ENCODE results near the gene CFAP100. TPM values are rescaled to one million over a fixed set of nuclear protein-coding genes. Genes with fewer than 3 reads are reported as not detected.

CFAP100 gene
- total and polyA plus RNA-seq, 2 experiments from 2014 or later: not detected

DNA sequence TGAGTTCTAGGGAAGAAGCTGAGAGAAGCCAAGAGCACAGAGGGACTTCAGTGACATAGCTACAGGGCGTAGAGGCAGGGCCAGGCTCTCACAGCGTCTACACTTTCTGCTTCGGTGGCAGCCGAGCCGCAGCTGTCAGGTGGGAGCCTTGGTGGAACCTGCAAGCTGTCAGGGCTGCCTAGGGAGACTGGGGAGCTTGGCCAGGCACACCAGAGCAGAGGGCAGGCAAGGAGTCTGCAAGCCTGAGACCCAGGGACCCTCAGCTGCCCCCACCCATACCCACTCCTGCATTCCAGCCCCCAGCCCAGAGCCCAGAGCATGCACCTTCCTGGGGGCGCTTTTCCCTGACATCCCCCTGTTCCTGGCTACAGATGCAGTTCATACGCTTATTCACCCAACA is 24.1 kb upstream of the CFAP100 start:
- Histone ChIP-seq H3K36me3 (replicated peaks; ENCODE audit: insufficient read depth, low read depth) (no peaks in the 10 kb centered on the region), H3K4me2 (no peak overlapping the region), H3K4me1 (ENCODE audit: insufficient read depth) (peaks cover 3% of the 10 kb centered on the region), H3K9me3 (ENCODE audit: low read depth) (no peaks in the 10 kb centered on the region), H2AFZ (no peak overlapping the region), H3K27me3 (no peaks in the 10 kb centered on the region), H3K79me2 (no peaks in the 10 kb centered on the region), H3K27ac (no peak overlapping the region), H4K20me1 (ENCODE audit: insufficient read depth, poor library complexity, severe bottlenecking) (no peaks in the 10 kb centered on the region), H3K4me3 (no peak overlapping the region), H3K9me2 (replicated peaks; ENCODE audit: insufficient read depth) (no peaks in the 10 kb centered on the region)
- TF ChIP-seq EZH2 (IDR thresholded peaks at IDR 0.05; ENCODE audit: borderline replicate concordance) (no peak), CTCF (IDR thresholded peaks at IDR 0.05; ENCODE audit: poor library complexity) (no peak), EZH2phosphoT487 (IDR thresholded peaks at IDR 0.05; ENCODE audit: low read depth, severe bottlenecking, unreplicated experiment) (no peak)
- 86% methylated on average over 7 of the region's 7 CpGs for WGBS (ENCODE audit: low lambda C conversion rate, missing lambda C conversion rate)
- no peak for DNase-seq (ENCODE audit: low spot score)

- Histone ChIP-seq H3K4me2 (no peak overlapping the region), H3K27ac (no peak overlapping the region)
Observed at GRCh38 chr3:126371096-126371705, 23.5 kb upstream of the CFAP100 start.

DNA sequence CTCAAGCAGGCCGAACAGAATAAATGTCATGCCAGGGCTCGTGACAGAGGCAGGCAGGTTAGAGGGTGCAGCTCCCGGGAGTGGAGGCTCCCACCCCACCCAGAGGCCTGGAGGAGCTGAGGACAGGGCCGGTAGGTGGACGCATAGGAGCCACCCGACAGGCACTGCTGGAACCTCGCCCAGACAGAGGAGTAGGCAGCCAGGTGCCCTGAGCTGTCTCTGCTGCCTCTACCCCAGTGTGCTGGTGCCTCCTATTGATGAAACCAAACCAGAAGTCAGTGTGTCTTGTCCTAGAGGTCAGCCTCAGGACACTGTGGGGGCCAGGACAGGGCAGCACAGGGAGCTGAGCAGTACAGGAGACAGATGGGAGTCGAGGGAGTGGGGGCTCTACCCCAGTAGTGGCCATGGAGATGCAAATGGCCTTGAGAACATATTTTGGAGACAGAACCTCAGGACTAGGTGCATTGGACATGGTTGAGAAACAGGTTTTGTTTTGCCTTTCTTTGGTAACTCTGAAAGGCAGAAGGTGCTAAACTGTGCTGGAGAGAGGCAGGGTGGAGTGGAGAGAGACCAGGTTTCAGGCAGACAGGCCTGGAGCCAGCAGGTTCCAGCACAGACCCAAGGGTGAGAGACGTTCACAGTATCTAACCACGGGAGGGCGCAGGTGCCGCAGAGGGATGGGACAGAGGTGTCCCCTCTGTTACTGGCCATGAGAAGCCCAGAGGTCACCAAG is 22.1 kb upstream of the CFAP100 start:
- no peak for TF ChIP-seq EZH2phosphoT487 (IDR thresholded peaks at IDR 0.05; ENCODE audit: low read depth, severe bottlenecking, unreplicated experiment)
- no peak for TF ChIP-seq EZH2 (IDR thresholded peaks at IDR 0.05; ENCODE audit: borderline replicate concordance)
- no peak for TF ChIP-seq CTCF (IDR thresholded peaks at IDR 0.05; ENCODE audit: poor library complexity)
- H3K27me3 ChIP-seq: no peaks in the 10 kb centered on the region
- DNase-seq (ENCODE audit: low spot score): no peak
- no peaks in the 10 kb centered on the region for H3K9me2 ChIP-seq (replicated peaks; ENCODE audit: insufficient read depth)
- no peaks in the 10 kb centered on the region for H3K79me2 ChIP-seq
- H3K4me2 ChIP-seq: no peak overlapping the region
- 84% methylated on average over 12 of the region's 12 CpGs for WGBS (ENCODE audit: low lambda C conversion rate, missing lambda C conversion rate)
- no peak overlapping the region for H2AFZ ChIP-seq
- no peak overlapping the region for H3K27ac ChIP-seq
- no peaks in the 10 kb centered on the region for H4K20me1 ChIP-seq (ENCODE audit: insufficient read depth, poor library complexity, severe bottlenecking)
- no peaks in the 10 kb centered on the region for H3K9me3 ChIP-seq (ENCODE audit: low read depth)
- no peaks in the 10 kb centered on the region for H3K4me1 ChIP-seq (ENCODE audit: insufficient read depth)
- no peak overlapping the region for H3K4me3 ChIP-seq
- no peaks in the 10 kb centered on the region for H3K36me3 ChIP-seq (replicated peaks; ENCODE audit: insufficient read depth, low read depth)

More at GRCh38 chr3:126371096-126371705, 23.5 kb upstream of the CFAP100 start:
- peaks cover 3% of the 10 kb centered on the region for H3K4me1 ChIP-seq (ENCODE audit: insufficient read depth)
- no peaks in the 10 kb centered on the region for H3K36me3 ChIP-seq (replicated peaks; ENCODE audit: insufficient read depth, low read depth)
- no peaks in the 10 kb centered on the region for H3K27me3 ChIP-seq
- no peak for DNase-seq (ENCODE audit: low spot score)
- no peaks in the 10 kb centered on the region for H4K20me1 ChIP-seq (ENCODE audit: insufficient read depth, poor library complexity, severe bottlenecking)
- 89% methylated on average over 19 of the region's 22 CpGs for WGBS (ENCODE audit: low lambda C conversion rate, missing lambda C conversion rate)
- no peaks in the 10 kb centered on the region for H3K79me2 ChIP-seq
- TF ChIP-seq EZH2phosphoT487 (IDR thresholded peaks at IDR 0.05; ENCODE audit: low read depth, severe bottlenecking, unreplicated experiment): no peak
- TF ChIP-seq CTCF (IDR thresholded peaks at IDR 0.05; ENCODE audit: poor library complexity): no peak
- no peak for TF ChIP-seq EZH2 (IDR thresholded peaks at IDR 0.05; ENCODE audit: borderline replicate concordance)
- no peaks in the 10 kb centered on the region for H3K9me2 ChIP-seq (replicated peaks; ENCODE audit: insufficient read depth)
- no peak overlapping the region for H3K4me3 ChIP-seq
- H2AFZ ChIP-seq: no peak overlapping the region
- H3K9me3 ChIP-seq (ENCODE audit: low read depth): no peaks in the 10 kb centered on the region

Data from hepatocyte (in vitro differentiated cells).